Measurements from ENCODE around the gene ECEL1.

Gene ECEL1

DNA sequence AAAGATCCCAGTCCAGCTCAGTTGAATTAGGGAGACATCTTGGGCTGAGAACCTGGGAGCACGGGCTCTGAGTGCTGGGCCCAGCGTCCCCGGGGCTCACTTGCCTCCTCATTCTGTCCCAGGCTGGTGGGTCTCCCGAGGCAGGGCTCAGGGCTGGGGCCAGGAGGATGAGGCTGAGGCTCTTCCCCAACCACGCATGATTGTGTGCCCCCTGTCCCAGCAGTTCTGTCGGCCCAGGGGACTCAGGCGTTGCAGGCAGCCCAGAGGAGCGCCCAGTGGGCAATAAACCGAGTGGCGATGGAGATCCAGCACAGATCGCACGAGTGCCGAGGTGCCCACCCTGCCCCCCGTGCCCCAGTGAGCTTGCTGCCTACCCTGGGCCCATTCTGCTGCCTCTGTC is 33.5 kb upstream of the ECEL1 start:
- H3K9ac ChIP-seq (ENCODE audit: low read depth, low read length) = no peak overlapping the region
- no peaks in the 10 kb centered on the region for H3K36me3 ChIP-seq (ENCODE audit: control insufficient read depth, insufficient read depth, low read length)
- H3K27me3 ChIP-seq (ENCODE audit: control insufficient read depth, insufficient read depth, low read length) = peaks cover 40% of the 10 kb centered on the region
- H3K4me1 ChIP-seq (ENCODE audit: control insufficient read depth, insufficient read depth, low read length) = no peaks in the 10 kb centered on the region
- no peaks in the 10 kb centered on the region for H3K9me3 ChIP-seq (ENCODE audit: control insufficient read depth, insufficient read depth, low read length)
- H3K4me3 ChIP-seq (ENCODE audit: low read depth, low read length) = no peak overlapping the region

DNA sequence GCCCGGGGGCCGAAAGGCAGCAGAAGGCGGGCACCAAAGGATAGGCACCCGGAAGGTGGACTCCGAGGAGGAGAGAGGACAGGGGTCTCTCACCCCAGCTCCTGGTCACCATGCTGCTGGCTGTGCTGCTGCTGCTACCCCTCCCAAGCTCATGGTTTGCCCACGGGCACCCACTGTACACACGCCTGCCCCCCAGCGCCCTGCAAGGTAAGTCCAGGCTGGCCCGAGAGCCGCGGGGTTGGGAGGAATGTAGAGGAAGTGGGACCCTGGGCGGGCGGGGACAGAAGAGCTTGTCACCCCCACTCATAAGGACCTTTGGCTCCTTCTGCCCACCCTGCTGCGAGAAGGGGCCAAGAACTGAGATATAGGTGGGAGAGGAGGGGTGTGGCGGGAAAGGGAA is 32.9 kb upstream of the ECEL1 start:
- Histone ChIP-seq H3K4me1 (ENCODE audit: control insufficient read depth, insufficient read depth, low read length) (no peaks in the 10 kb centered on the region), H3K27me3 (ENCODE audit: control insufficient read depth, insufficient read depth, low read length) (peaks cover 40% of the 10 kb centered on the region), H3K36me3 (ENCODE audit: control insufficient read depth, insufficient read depth, low read length) (no peaks in the 10 kb centered on the region), H3K4me3 (ENCODE audit: low read depth, low read length) (no peak overlapping the region), H3K9ac (ENCODE audit: low read depth, low read length) (no peak overlapping the region), H3K9me3 (ENCODE audit: control insufficient read depth, insufficient read depth, low read length) (no peaks in the 10 kb centered on the region)

DNA sequence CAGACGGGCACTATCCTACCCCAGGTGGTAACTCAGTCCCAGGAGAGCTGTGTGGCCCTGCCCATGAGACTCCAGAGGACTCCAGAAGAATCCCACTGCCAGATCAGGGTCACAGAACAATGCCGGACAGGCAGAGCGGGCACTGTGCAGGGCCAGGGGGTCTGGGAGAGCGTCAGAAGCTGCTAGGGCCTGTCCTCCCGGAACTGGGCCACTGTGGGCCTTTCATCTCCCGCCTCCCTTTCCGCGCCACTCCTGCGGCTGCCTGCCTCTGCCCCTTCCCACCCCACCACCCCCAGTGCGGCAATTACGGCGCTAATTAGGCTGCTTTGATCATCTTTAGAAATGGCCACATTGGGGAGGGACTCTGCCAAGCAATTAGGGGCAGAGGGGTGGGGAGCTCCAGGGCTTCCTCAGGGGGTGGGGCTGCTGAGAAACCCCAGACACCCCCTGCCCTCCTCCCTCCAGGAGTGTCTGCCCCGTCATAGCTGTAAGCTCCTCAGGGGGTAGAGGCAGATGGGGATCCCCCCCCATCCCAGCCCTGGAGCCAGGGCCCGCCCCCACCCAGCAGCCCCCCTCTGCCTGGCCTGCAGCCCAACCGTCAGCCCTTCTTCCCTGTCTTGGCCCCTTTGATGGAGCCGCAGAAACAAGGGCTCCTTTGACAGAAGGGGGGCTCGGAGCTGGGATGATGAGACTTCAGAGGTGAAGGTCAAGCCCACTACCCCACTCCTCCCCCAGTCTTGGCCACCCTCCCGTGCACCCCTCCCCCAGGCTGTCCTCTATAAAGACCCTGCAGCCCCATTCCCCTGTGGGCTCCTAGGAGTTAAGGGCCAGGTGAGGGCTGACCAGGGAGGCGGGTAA is 32.2 kb upstream of the ECEL1 start, which contains the start of gene PRSS56:
Gene PRSS56 (plus strand): TSS at position 808 of the 858 bp plus-strand sequence. CDS start 211 bp downstream, outside the sequence.
- peaks cover 40% of the 10 kb centered on the region for H3K27me3 ChIP-seq (ENCODE audit: control insufficient read depth, insufficient read depth, low read length)
- H3K9ac ChIP-seq (ENCODE audit: low read depth, low read length) = no peak within 1 kb of the TSS

DNA sequence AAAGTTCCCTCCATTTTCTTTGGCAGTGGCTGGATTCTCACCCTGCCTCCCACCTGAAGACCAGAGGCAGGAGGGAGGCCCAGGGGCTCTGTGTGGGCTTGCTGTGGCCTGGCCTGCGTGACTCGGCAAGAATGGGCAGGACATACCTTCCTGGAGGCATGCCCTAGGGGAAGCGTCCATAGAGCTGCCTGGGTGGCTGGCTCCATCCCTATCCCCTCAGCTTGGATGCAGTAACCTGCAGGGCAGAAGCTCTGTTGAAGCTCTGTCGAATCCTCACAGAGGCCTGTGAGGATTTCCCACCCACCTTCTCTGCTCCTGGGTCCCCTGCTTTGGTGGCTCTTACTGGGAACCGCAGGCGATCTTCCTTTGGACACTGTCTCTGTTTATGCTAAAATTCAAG is 31.2 kb upstream of the ECEL1 start:
- no peak overlapping the region for H3K4me3 ChIP-seq (ENCODE audit: low read depth, low read length)
- no peaks in the 10 kb centered on the region for H3K4me1 ChIP-seq (ENCODE audit: control insufficient read depth, insufficient read depth, low read length)
- no peak overlapping the region for H3K9ac ChIP-seq (ENCODE audit: low read depth, low read length)
- H3K27me3 ChIP-seq (ENCODE audit: control insufficient read depth, insufficient read depth, low read length) = peaks cover 34% of the 10 kb centered on the region
- no peaks in the 10 kb centered on the region for H3K9me3 ChIP-seq (ENCODE audit: control insufficient read depth, insufficient read depth, low read length)
- H3K36me3 ChIP-seq (ENCODE audit: control insufficient read depth, insufficient read depth, low read length) = no peaks in the 10 kb centered on the region

More for the DNA sequence above, 32.2 kb upstream of the ECEL1 start, which contains the start of gene PRSS56:
- no peaks in the 10 kb centered on the region for H3K36me3 ChIP-seq (ENCODE audit: control insufficient read depth, insufficient read depth, low read length)
- H3K9me3 ChIP-seq (ENCODE audit: control insufficient read depth, insufficient read depth, low read length) = no peaks in the 10 kb centered on the region
- H3K4me1 ChIP-seq (ENCODE audit: control insufficient read depth, insufficient read depth, low read length) = no peaks in the 10 kb centered on the region
- H3K4me3 ChIP-seq (ENCODE audit: low read depth, low read length) = no peak within 1 kb of the TSS

DNA sequence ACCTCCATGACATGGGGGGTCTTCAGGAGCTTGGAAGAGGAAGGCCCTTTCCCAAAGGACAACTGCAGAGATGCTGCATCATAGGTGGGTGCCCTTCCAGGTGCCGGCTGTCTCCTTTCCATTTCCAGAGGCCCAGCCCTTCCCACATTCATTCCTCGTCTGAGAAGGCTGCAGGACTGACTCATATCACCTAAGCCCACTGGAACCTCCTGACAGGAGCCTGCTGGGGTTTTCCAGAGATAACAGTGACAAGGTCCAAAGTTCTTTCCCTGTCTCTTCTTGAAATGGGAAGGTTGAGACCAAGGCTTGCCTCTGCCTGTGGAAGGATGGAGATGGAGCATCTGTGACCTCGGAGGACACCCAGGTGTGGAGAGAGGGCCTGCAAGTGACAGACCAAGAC is 28.9 kb upstream of the ECEL1 start:
- H3K9me3 ChIP-seq (ENCODE audit: control insufficient read depth, insufficient read depth, low read length) = no peaks in the 10 kb centered on the region
- no peak overlapping the region for H3K9ac ChIP-seq (ENCODE audit: low read depth, low read length)
- no peak overlapping the region for H3K4me3 ChIP-seq (ENCODE audit: low read depth, low read length)
- H3K4me1 ChIP-seq (ENCODE audit: control insufficient read depth, insufficient read depth, low read length) = no peaks in the 10 kb centered on the region
- peaks cover 18% of the 10 kb centered on the region for H3K27me3 ChIP-seq (ENCODE audit: control insufficient read depth, insufficient read depth, low read length)
- no peaks in the 10 kb centered on the region for H3K36me3 ChIP-seq (ENCODE audit: control insufficient read depth, insufficient read depth, low read length)

DNA sequence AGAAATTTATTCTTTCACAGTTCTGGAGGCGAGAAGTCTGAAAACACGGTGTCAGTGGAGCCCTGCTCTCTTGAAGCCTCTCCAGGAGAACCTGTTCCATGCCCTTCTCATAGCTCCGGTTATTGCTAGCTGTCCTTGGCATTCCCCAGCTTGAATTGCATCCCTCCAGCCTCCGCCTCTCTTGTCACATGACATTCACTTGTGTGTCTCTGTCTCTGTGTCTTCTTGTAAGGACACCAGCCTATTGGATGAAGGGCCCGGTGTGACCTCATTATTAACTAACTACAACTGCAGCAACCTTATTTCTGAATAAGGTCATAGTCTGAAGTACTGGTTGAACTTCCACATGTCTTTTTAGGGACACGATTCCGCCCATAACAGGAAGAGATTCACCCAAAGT is 28.0 kb upstream of the ECEL1 start:
- Histone ChIP-seq H3K9ac (ENCODE audit: low read depth, low read length) (no peak overlapping the region), H3K36me3 (ENCODE audit: control insufficient read depth, insufficient read depth, low read length) (no peaks in the 10 kb centered on the region), H3K9me3 (ENCODE audit: control insufficient read depth, insufficient read depth, low read length) (no peaks in the 10 kb centered on the region), H3K4me3 (ENCODE audit: low read depth, low read length) (no peak overlapping the region), H3K27me3 (ENCODE audit: control insufficient read depth, insufficient read depth, low read length) (peaks cover 12% of the 10 kb centered on the region), H3K4me1 (ENCODE audit: control insufficient read depth, insufficient read depth, low read length) (no peaks in the 10 kb centered on the region)

DNA sequence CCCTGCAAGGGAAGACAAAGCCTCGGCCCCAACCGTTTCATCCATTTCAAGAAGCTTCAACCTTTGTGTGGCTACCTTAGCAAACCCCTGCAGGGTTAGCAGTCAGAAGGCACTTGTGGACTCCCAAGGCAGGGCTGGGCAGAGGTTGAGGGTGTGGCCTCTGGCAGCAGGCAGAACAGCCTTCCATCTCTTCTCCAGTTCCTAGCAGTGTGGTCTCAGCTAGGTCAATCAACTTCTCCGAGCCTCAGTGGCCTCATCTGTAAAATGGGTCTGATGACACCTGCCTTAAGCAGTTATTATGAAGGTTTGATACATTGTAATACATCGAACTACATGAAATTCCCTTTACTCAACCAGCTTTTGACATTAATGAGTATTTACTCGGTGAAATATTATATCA is 25.7 kb upstream of the ECEL1 start:
- Histone ChIP-seq H3K4me3 (ENCODE audit: low read depth, low read length) (no peak overlapping the region), H3K4me1 (ENCODE audit: control insufficient read depth, insufficient read depth, low read length) (no peaks in the 10 kb centered on the region), H3K36me3 (ENCODE audit: control insufficient read depth, insufficient read depth, low read length) (no peaks in the 10 kb centered on the region), H3K27me3 (ENCODE audit: control insufficient read depth, insufficient read depth, low read length) (peaks cover 2% of the 10 kb centered on the region), H3K9ac (ENCODE audit: low read depth, low read length) (no peak overlapping the region), H3K9me3 (ENCODE audit: control insufficient read depth, insufficient read depth, low read length) (no peaks in the 10 kb centered on the region)

DNA sequence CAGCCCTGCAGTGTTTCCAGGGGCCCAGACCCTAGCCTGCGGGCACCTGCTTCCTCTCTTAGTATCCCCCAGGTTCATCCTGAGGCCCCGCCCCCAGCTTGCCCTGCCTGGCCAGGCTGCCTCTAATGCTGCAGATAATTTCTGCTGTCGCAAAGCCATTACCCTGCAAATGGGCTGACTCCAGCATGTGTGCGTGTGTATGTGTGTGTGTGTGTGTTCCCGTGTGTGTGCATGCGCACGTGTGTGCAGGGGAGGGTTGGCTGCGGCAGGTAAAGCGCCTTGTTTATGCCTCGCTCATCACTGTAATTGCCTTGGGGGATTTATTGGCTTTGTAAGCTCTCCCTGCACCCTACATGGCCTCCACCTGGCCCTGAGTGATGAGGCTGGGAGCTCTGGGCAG is 25.0 kb upstream of the ECEL1 start:
- Histone ChIP-seq H3K9ac (ENCODE audit: low read depth, low read length) (no peak overlapping the region), H3K4me3 (ENCODE audit: low read depth, low read length) (no peak overlapping the region), H3K36me3 (ENCODE audit: control insufficient read depth, insufficient read depth, low read length) (no peaks in the 10 kb centered on the region)

DNA sequence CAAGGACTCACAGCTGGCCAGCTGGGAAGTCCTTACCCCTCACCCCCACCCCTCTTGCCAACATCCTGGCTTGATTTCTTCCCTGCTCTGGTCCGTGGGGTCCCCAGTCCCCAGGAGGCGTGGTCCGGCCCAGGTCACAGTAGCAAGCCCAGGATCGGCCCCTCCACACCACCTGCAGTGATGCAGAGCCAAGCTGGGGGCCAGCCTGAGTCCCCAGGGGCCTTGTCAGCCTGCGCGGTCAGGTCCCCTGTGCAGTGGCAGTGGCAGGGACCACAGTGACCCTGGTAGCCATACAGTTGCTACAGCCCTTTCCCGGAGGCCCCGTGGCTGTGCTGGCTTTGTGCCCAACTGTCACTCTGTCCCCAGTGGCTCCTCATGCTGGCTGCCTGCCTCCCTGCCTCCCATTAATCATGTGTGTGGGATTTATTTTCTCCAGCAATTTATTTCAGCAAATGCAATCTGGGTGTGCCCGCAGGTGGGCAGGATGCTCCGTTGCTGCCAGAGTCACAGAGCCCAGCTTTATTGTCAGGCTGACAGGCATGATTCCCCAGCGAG is 23.8 kb upstream of the ECEL1 start:
- no peaks in the 10 kb centered on the region for H3K4me1 ChIP-seq (ENCODE audit: control insufficient read depth, insufficient read depth, low read length)
- H3K4me3 ChIP-seq (ENCODE audit: low read depth, low read length) = no peak overlapping the region
- no peak overlapping the region for H3K9ac ChIP-seq (ENCODE audit: low read depth, low read length)
- H3K27me3 ChIP-seq (ENCODE audit: control insufficient read depth, insufficient read depth, low read length) = peaks cover 5% of the 10 kb centered on the region
- H3K9me3 ChIP-seq (ENCODE audit: control insufficient read depth, insufficient read depth, low read length) = no peaks in the 10 kb centered on the region
- H3K36me3 ChIP-seq (ENCODE audit: control insufficient read depth, insufficient read depth, low read length) = no peaks in the 10 kb centered on the region

More for the DNA sequence above, 25.0 kb upstream of the ECEL1 start:
- Histone ChIP-seq H3K4me1 (ENCODE audit: control insufficient read depth, insufficient read depth, low read length) (no peaks in the 10 kb centered on the region), H3K9me3 (ENCODE audit: control insufficient read depth, insufficient read depth, low read length) (no peaks in the 10 kb centered on the region), H3K27me3 (ENCODE audit: control insufficient read depth, insufficient read depth, low read length) (peaks cover 2% of the 10 kb centered on the region)

DNA sequence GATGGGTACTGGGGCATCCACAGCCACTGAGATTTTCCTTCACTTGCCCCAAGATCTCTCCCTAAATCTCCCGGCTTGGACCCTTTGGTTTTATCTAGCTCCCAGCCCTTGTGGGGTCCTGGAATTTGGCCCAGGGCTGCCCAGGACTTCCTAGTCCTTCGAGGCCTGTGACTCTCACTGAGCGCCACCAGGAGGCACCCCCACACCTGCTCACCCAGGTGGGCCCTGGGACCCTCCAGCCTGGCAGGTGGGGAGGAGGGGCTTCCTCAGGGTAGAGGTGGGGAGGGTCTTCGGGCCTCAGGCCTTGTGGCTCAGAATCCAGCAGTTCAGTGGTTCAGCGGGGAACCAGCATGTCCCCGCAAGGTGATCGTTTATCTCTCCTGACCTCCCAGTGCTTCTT is 20.6 kb upstream of the ECEL1 start:
- Histone ChIP-seq H3K4me1 (ENCODE audit: control insufficient read depth, insufficient read depth, low read length) (no peaks in the 10 kb centered on the region), H3K4me3 (ENCODE audit: low read depth, low read length) (no peak overlapping the region), H3K36me3 (ENCODE audit: control insufficient read depth, insufficient read depth, low read length) (no peaks in the 10 kb centered on the region), H3K9ac (ENCODE audit: low read depth, low read length) (no peak overlapping the region), H3K9me3 (ENCODE audit: control insufficient read depth, insufficient read depth, low read length) (no peaks in the 10 kb centered on the region), H3K27me3 (ENCODE audit: control insufficient read depth, insufficient read depth, low read length) (peaks cover 28% of the 10 kb centered on the region)

DNA sequence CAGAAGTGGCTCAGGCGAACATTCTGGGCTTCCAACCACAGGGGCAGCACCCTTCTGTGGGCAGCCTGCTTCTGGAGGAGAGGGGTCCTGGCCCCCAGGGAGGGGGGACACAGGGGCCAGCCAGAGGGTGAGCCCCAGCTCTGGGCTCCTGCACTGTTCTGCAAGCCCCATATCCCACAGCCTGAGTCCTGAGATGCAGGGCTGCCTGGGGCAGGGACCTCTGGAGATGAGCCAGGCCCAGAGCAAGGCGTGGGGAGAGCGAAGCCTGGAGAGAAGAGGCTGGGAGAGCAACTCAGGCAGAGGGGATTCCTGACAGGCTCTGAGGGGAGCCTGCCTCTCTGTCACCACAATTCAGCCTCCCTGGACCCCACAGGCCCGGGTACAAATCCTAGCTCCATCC is 19.1 kb upstream of the ECEL1 start:
- H3K27me3 ChIP-seq (ENCODE audit: control insufficient read depth, insufficient read depth, low read length) = peaks cover 28% of the 10 kb centered on the region
- H3K4me1 ChIP-seq (ENCODE audit: control insufficient read depth, insufficient read depth, low read length) = no peaks in the 10 kb centered on the region
- H3K9ac ChIP-seq (ENCODE audit: low read depth, low read length) = no peak overlapping the region
- H3K4me3 ChIP-seq (ENCODE audit: low read depth, low read length) = no peak overlapping the region
- H3K36me3 ChIP-seq (ENCODE audit: control insufficient read depth, insufficient read depth, low read length) = no peaks in the 10 kb centered on the region
- no peaks in the 10 kb centered on the region for H3K9me3 ChIP-seq (ENCODE audit: control insufficient read depth, insufficient read depth, low read length)

DNA sequence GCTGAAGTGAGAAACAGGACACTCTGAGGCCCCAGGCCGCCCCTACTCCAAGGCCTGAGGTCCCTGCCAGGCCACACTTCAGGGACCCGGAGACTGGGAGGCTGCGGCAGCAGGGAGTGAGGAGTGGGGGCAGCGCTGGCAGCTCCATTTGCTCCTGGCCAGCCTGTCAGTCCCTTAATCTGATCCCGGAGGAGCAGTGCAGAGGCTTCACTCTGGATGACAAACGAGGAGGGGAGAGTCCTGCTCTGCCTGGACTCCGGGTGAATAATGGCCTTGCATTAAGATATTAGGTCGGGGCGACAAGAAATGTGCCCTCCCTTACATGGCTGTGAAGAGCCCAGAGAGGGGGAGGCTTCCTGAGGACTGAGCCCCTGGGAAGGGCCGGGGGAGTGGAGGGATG is 18.2 kb upstream of the ECEL1 start:
- Histone ChIP-seq H3K4me1 (ENCODE audit: control insufficient read depth, insufficient read depth, low read length) (peaks cover 2% of the 10 kb centered on the region), H3K9ac (ENCODE audit: low read depth, low read length) (no peak overlapping the region), H3K4me3 (ENCODE audit: low read depth, low read length) (no peak overlapping the region), H3K36me3 (ENCODE audit: control insufficient read depth, insufficient read depth, low read length) (no peaks in the 10 kb centered on the region), H3K9me3 (ENCODE audit: control insufficient read depth, insufficient read depth, low read length) (no peaks in the 10 kb centered on the region), H3K27me3 (ENCODE audit: control insufficient read depth, insufficient read depth, low read length) (peaks cover 30% of the 10 kb centered on the region)

Measured in iPS-15b (cell line).